Mucosa of descending colon (tissue), 3 donors: Measurements from ENCODE around the gene ERC1. TPM values are rescaled to one million over a fixed set of nuclear protein-coding genes. Genes with fewer than 3 reads are reported as not detected.
A peak's percentile ranks its signal among the peaks of the same experiment; 100 is the strongest.

Experiments used
- ATAC-seq: fragments of 200-7000 bp; cut with Tn5 transposase; one replicate; pipeline ENCODE4 v1.9.1; 2020; ENCODE audit warnings: mild to moderate bottlenecking, moderate library complexity
- DNase-seq, 3 donors: peaks; one replicate each; pipeline ENCODE4 v3.0.0-alpha.2; 2020
- H3K36me3 ChIP-seq: fragments of 200-600 bp; one replicate; pipeline ENCODE4 v1.8.0; 2021; ENCODE audit warnings: low read depth, mild to moderate bottlenecking
- H3K4me1 ChIP-seq: fragments of 200-600 bp; one replicate; pipeline ENCODE4 v1.8.0; 2021; ENCODE audit warnings: low read depth, mild to moderate bottlenecking
- H3K4me3 ChIP-seq: fragments of 200-600 bp; one replicate; pipeline ENCODE4 v1.8.0; 2021; ENCODE audit warnings: mild to moderate bottlenecking
- H3K9me3 ChIP-seq: fragments of 200-600 bp; one replicate; pipeline ENCODE4 v1.8.0; 2021; ENCODE audit warnings: mild to moderate bottlenecking
- intact Hi-C, 2 donors: fragments of 100-400 bp; cut with DNase I in 1 of 2; cut with micrococcal nuclease in 1 of 2; formaldehyde crosslinking; loops; one replicate each; pipeline versions ENCODE4 v1.11.0 to v1.11.1; 2022; cut with DNase I, micrococcal nuclease
- total RNA-seq, 3 donors: library from RNA; stranded (reverse); fragmentation: NEBNext Ultra II Directional in 2 of 3; extraction: Animal tissue kit (Norgen Biotek cat#: 25700) in 2 of 3; gene quantifications; one replicate each; pipeline versions ENCODE4 v1.2.1 to v1.2.4, GENCODE V29; 2021 to 2023
- TF ChIP-seq, protein P1 (sequence below): fragments of 200-600 bp; IDR thresholded peaks from one replicate; pipeline ENCODE4 v1.8.0; 2022; ENCODE audit warnings: antibody characterized with exemption, mild to moderate bottlenecking
- donor health status: DM: no; HTN: no; CAD: no; lungs with moderate emphysema.
- donor health status: DM: no; HTN: no; CAD: no.
- donor health status: DM: no; HTN: yes; CAD: no.

Gene ERC1
- total RNA-seq, 3 donors from 2014 or later, result 42.6 to 76.3 (median 49.6) TPM

DNA sequence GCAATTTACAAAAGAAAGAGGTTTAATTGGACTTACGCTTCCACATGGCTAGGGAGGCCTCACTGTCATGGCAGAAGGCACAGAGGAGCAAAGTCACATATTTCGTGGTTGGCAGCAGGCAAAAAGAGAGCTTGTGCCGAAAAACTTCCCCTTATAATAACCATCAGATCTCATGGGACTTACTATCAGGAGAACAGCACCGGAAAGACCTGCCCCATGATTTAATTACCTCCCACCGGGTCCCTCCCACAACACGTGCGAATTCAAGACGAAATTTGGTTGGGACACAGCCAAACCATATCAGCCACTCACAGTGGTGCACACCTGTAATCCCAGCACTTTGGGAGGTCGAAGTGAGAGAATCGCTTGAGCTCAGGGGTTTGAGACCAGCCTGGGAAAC is 534.8 kb downstream of the ERC1 start:
- no peak for ATAC-seq

DNA sequence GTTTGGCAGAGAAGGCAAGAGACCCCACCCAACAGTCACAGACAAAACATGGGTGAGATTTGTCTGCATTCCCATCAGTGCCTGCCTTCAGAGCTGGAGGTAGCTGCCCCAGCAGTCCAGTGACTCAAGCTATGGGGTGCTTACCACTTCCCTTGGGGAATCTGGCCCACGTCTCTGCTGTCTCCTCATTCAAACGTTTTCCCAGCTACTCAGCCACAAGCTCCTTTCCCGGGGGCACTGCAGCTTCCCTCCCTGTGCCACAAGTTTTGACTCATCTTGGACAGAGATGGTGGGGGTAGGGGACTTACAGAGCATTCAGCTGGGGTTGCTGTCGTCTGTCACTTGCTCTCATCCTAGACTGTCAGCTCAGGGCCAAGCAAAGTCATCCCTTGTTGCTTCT is 536.8 kb downstream of the ERC1 start:
- H3K4me1 ChIP-seq, result peaks cover 6% of the 10 kb centered on the region
- intact Hi-C loops, result no loop called here
- DNase-seq (no peak), ATAC-seq (no peak)
- H3K36me3 ChIP-seq, result no peaks in the 10 kb centered on the region
- H3K4me3 ChIP-seq, result no peak overlapping the region
- TF ChIP-seq, protein P1, sequence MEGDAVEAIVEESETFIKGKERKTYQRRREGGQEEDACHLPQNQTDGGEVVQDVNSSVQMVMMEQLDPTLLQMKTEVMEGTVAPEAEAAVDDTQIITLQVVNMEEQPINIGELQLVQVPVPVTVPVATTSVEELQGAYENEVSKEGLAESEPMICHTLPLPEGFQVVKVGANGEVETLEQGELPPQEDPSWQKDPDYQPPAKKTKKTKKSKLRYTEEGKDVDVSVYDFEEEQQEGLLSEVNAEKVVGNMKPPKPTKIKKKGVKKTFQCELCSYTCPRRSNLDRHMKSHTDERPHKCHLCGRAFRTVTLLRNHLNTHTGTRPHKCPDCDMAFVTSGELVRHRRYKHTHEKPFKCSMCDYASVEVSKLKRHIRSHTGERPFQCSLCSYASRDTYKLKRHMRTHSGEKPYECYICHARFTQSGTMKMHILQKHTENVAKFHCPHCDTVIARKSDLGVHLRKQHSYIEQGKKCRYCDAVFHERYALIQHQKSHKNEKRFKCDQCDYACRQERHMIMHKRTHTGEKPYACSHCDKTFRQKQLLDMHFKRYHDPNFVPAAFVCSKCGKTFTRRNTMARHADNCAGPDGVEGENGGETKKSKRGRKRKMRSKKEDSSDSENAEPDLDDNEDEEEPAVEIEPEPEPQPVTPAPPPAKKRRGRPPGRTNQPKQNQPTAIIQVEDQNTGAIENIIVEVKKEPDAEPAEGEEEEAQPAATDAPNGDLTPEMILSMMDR, result no peak
- H3K9me3 ChIP-seq, result no peaks in the 10 kb centered on the region

More for the DNA sequence above, 534.8 kb downstream of the ERC1 start:
- H3K4me3 ChIP-seq, result no peak overlapping the region
- H3K36me3 ChIP-seq, result no peaks in the 10 kb centered on the region
- intact Hi-C loops, result no loop called here
- H3K4me1 ChIP-seq, result no peaks in the 10 kb centered on the region
- TF ChIP-seq, protein P1, result no peak
- no peaks in the 10 kb centered on the region for H3K9me3 ChIP-seq
- DNase-seq, result no peak

DNA sequence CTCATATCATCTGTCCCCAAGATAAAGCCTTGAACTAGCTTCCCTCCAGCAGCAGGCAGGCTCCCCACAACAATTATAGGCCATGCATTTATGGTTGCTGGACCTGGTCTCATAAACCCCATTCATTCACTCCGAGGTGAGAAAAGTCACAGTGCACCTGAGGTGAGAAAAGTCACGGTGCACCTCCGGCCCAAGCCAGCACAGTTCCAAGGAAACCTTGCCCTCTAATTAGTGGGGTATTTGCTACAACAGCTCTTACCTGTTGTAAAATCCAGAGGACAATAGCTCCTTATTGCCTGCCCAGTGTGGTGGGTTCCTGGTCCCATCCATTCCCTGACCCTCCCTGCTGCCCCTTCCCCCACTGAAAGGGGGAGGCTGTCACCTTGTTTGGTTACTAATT is 537.8 kb downstream of the ERC1 start:
- Histone ChIP-seq H3K9me3 (no peaks in the 10 kb centered on the region), H3K36me3 (no peaks in the 10 kb centered on the region), H3K4me1 (peaks cover 6% of the 10 kb centered on the region), H3K4me3 (no peak overlapping the region)
- TF ChIP-seq, protein P1, result no peak
- ATAC-seq (no peak), DNase-seq (no peak)
- intact Hi-C loops, result no loop called here

DNA sequence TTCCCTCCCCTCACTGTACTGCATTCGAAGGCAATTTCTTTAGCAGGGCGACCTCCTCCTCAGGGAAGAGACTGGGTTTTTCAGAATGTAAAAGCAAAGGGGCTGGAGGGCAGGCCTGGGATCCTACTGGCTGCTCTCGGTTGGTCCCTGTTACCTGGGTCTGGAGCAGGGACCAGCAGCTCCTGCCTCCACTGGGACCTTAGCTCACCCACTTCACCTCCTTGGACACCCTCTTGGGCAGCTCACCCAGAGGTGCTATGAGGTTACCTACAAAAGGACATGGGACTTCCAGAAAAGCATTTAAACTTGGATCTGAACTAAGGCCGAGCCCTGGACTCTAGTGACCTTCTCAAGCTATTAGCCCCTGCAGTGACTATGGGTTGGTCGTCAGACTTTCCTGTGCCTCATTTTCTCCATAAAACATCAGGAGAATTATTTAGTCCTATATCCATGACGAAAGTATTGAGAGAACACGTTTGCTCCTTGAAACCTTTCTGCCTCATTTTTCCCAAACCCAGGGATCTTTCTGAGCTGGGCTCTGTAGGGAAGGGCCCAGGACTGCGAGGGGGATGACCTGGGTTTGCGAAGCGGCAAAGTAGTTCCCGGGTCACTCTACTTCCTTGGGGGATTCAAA is 538.3 kb downstream of the ERC1 start:
- intact Hi-C loops, result no loop called here
- ATAC-seq, result no peak
- Histone ChIP-seq H3K4me3 (no peak overlapping the region), H3K36me3 (no peaks in the 10 kb centered on the region), H3K9me3 (no peaks in the 10 kb centered on the region), H3K4me1 (peaks cover 6% of the 10 kb centered on the region)
- TF ChIP-seq, protein P1, result no peak
- no peak for DNase-seq

DNA sequence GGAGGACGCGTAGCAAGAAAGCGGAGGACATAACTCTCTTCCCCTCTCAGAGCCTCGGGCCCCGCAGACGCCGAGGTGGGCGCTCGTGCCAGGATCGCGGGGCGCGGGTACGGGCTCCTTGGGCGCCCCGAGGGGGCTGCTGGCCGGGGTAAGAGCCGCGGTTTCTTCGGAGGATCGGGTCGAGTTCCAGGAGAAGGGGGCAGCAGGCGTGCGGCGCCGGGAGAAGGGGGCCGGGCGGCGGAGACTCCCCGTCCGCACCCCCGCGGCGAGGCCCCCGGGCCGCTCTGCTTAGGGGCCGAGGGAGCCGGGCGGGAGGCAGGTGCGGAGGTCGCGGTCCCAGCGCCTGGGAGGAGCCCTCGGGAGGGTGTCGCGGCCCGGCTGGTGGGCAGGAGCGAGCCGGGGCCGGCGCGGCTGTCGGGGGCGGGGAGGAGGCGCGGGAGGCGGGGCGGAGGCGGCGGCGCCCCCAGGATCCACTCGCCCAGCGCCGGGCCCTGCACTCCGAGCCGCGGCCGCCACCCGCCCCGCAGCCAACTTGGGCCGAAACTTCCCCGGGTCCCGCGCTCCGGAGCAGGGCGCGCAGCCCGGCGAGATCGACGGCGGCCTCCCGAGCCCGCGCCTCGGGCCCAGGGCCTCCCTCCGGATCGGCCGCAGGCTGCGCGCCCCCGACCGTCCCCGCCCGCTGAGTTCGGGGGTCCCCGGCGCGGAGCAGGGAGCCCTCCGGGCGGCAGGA is 539.0 kb downstream of the ERC1 start:
- TF ChIP-seq, protein P1, result no peak
- H3K4me1 ChIP-seq, result peaks cover 6% of the 10 kb centered on the region
- DNase-seq (peak in 1 of 3 donors; percentile 61), ATAC-seq (peak; percentile 35)
- no peaks in the 10 kb centered on the region for H3K9me3 ChIP-seq
- intact Hi-C loops, result no loop called here
- H3K36me3 ChIP-seq, result no peaks in the 10 kb centered on the region
- H3K4me3 ChIP-seq, result no peak overlapping the region
